H9 (cell line): ENCODE measurements around the gene NXPH3. TPM values are rescaled to one million over a fixed set of nuclear protein-coding genes. Genes with fewer than 3 reads are reported as not detected.
A peak's percentile ranks its signal among the peaks of the same experiment; 100 is the strongest.

ENCODE experiments used
- DNase-seq: peaks from one replicate; pipeline ENCODE4 v3.0.0-alpha.2; 2017
- H2AFZ ChIP-seq: one replicate; pipeline ENCODE4 v1.6.1; 2013; ENCODE audit warnings: mild to moderate bottlenecking, low read length, control low read depth, moderate library complexity
- H2AK5ac ChIP-seq: 2 replicates; pipeline ENCODE4 v1.6.1; 2013; ENCODE audit warnings: low read length, control low read depth, mixed read lengths; ENCODE audit not compliant: insufficient read length
- H2BK120ac ChIP-seq: one replicate; pipeline ENCODE4 v1.6.1; 2013; ENCODE audit warnings: low read depth, mild to moderate bottlenecking, low read length, control low read depth, inconsistent platforms; ENCODE audit not compliant: poor library complexity, severe bottlenecking
- H2BK12ac ChIP-seq: 2 replicates; pipeline ENCODE4 v1.6.1; 2013; ENCODE audit warnings: low read length, control low read depth, mixed read lengths, low read depth; ENCODE audit not compliant: insufficient read length
- H2BK15ac ChIP-seq: 2 replicates; pipeline ENCODE4 v1.6.1; 2013; ENCODE audit warnings: low read depth, low read length, control low read depth
- H2BK20ac ChIP-seq: one replicate; pipeline ENCODE4 v1.6.1; 2013; ENCODE audit warnings: low read depth, mild to moderate bottlenecking, low read length, control low read depth, inconsistent platforms; ENCODE audit not compliant: poor library complexity, severe bottlenecking
- H2BK5ac ChIP-seq: 2 replicates; pipeline ENCODE4 v1.6.1; 2013; ENCODE audit warnings: low read length, control low read depth, mixed read lengths; ENCODE audit not compliant: insufficient read length
- H3K14ac ChIP-seq: 2 replicates; pipeline ENCODE4 v1.6.1; 2013; ENCODE audit warnings: low read length, control low read depth; ENCODE audit not compliant: insufficient read depth
- H3K18ac ChIP-seq: 2 replicates; pipeline ENCODE4 v1.6.1; 2013; ENCODE audit warnings: low read depth, mild to moderate bottlenecking, mixed read lengths, low read length, control low read depth; ENCODE audit not compliant: insufficient read length
- H3K23ac ChIP-seq: 2 replicates; pipeline ENCODE4 v1.6.1; 2013; ENCODE audit warnings: low read length, control low read depth, mixed read lengths, low read depth; ENCODE audit not compliant: insufficient read length
- H3K23me2 ChIP-seq: 2 replicates; pipeline ENCODE4 v1.6.1; 2013; ENCODE audit warnings: low read depth, mild to moderate bottlenecking, mixed read lengths, low read length, control low read depth; ENCODE audit not compliant: insufficient read length, poor library complexity, severe bottlenecking
- H3K27ac ChIP-seq: 2 replicates; pipeline ENCODE4 v1.5.1; 2013; ENCODE audit warnings: low read length, control low read depth, mixed read lengths, low read depth; ENCODE audit not compliant: insufficient read length
- H3K27me3 ChIP-seq: 2 replicates; pipeline ENCODE4 v1.6.1; 2013; ENCODE audit warnings: low read length, control low read depth, inconsistent platforms; ENCODE audit not compliant: insufficient read depth
- H3K4ac ChIP-seq: 2 replicates; pipeline ENCODE4 v1.6.1; 2013; ENCODE audit warnings: low read depth, mild to moderate bottlenecking, control low read depth, inconsistent platforms, low read length, moderate library complexity
- H3K4me1 ChIP-seq: 2 replicates; pipeline ENCODE4 v1.6.1; 2013; ENCODE audit warnings: low read length, control low read depth, inconsistent platforms; ENCODE audit not compliant: insufficient read depth
- H3K4me2 ChIP-seq: 2 replicates; pipeline ENCODE4 v1.6.1; 2013; ENCODE audit warnings: low read length, control low read depth, mixed read lengths; ENCODE audit not compliant: insufficient read length, insufficient read depth
- H3K56ac ChIP-seq: 2 replicates; pipeline ENCODE4 v1.6.1; 2013; ENCODE audit warnings: low read depth, mild to moderate bottlenecking, mixed read lengths, low read length, control low read depth; ENCODE audit not compliant: insufficient read length
- H3K79me1 ChIP-seq: 2 replicates; pipeline ENCODE4 v1.6.1; 2013; ENCODE audit warnings: low read depth, mild to moderate bottlenecking, moderate library complexity, low read length, control low read depth, inconsistent platforms; ENCODE audit not compliant: insufficient read depth, poor library complexity, severe bottlenecking
- H3K79me2 ChIP-seq: 2 replicates; pipeline ENCODE4 v1.6.1; 2013; ENCODE audit warnings: low read length, control low read depth, inconsistent platforms; ENCODE audit not compliant: insufficient read depth
- H3K9ac ChIP-seq: 2 replicates; pipeline ENCODE4 v1.6.1; 2013; ENCODE audit warnings: low read length, control low read depth, mixed read lengths; ENCODE audit not compliant: insufficient read length; ENCODE audit errors: extremely low read depth
- H3K9me3 ChIP-seq: one replicate; pipeline ENCODE4 v1.6.1; 2013; ENCODE audit warnings: low read depth, low read length, inconsistent platforms; ENCODE audit not compliant: control insufficient read depth
- H3T11ph ChIP-seq: one replicate; pipeline ENCODE4 v1.6.1; 2013; ENCODE audit warnings: mild to moderate bottlenecking, low read length, control low read depth, inconsistent platforms
- H4K20me1 ChIP-seq: one replicate; pipeline ENCODE4 v1.6.1; 2013; ENCODE audit not compliant: control insufficient read depth, insufficient read length, insufficient read depth
- H4K5ac ChIP-seq: 2 replicates; pipeline ENCODE4 v1.6.1; 2013; ENCODE audit warnings: low read depth, mild to moderate bottlenecking, mixed read lengths, low read length, control low read depth; ENCODE audit not compliant: insufficient read length
- H4K8ac ChIP-seq: replicated peaks from 2 replicates; pipeline ENCODE4 v1.6.1; 2013; ENCODE audit warnings: low read length, control low read depth, mixed read lengths, low read depth; ENCODE audit not compliant: insufficient read length
- H4K91ac ChIP-seq: 2 replicates; pipeline ENCODE4 v1.6.1; 2013; ENCODE audit warnings: low read depth, mild to moderate bottlenecking, moderate library complexity, mixed read lengths, low read length, control low read depth; ENCODE audit not compliant: insufficient read length
- H3K27ac Mint-ChIP-seq, 3 experiments: 2 replicates in 2 of 3; 3 replicates in 1 of 3; pipeline ENCODE4 v1.8.0; 2020 to 2021; ENCODE audit warnings: mixed read lengths in 3 of 3, mild to moderate bottlenecking in 1 of 3, moderate library complexity in 1 of 3
- H3K27me3 Mint-ChIP-seq: 2 replicates; pipeline ENCODE4 v1.8.0; 2021; ENCODE audit warnings: low read depth, mild to moderate bottlenecking, moderate library complexity, mixed read lengths
- H3K36me3 Mint-ChIP-seq, 3 experiments: 2 replicates in 2 of 3; 3 replicates in 1 of 3; pipeline ENCODE4 v1.8.0; 2020 to 2021; ENCODE audit warnings: low read depth in 3 of 3, mixed read lengths in 3 of 3; ENCODE audit not compliant: insufficient read depth in 1 of 3
- H3K4me1 Mint-ChIP-seq, 2 experiments: 2 replicates each; pipeline ENCODE4 v1.8.0; 2020; ENCODE audit warnings: mixed read lengths in 2 of 2
- H3K4me3 Mint-ChIP-seq, 2 experiments: 2 replicates in 1 of 2; 3 replicates in 1 of 2; pipeline ENCODE4 v1.8.0; 2020 to 2021; ENCODE audit warnings: mild to moderate bottlenecking in 2 of 2, mixed read lengths in 2 of 2, moderate library complexity in 1 of 2
- H3K9me3 Mint-ChIP-seq, 2 experiments: 2 replicates in 1 of 2; 3 replicates in 1 of 2; pipeline ENCODE4 v1.8.0; 2020; ENCODE audit warnings: mild to moderate bottlenecking in 2 of 2, mixed read lengths in 2 of 2, moderate library complexity in 1 of 2
- WGBS: extraction: QIAGEN DNeasy Blood & Tissue Kit; methylation state at CpG from one replicate; pipeline ENCODE4 v1.1.7; 2013; ENCODE audit warnings: missing lambda C conversion rate, low lambda C conversion rate, mixed read lengths; ENCODE audit not compliant: insufficient read length; ENCODE audit errors: extremely low coverage; 5-methylcytosine and 5-hydroxymethylcytosine counted together
- total RNA-seq: library from RNA; stranded (reverse); gene quantifications from 2 replicates; pipeline ENCODE4 v1.2.1, GENCODE V29; 2021
- TF ChIP-seq, protein P1 (sequence below): fragments of 200-600 bp; sonication (generic); conservative IDR thresholded peaks from 3 replicates; pipeline ENCODE4 v1.8.0; 2021; ENCODE audit warnings: antibody characterized with exemption, mild to moderate bottlenecking

The NXPH3 gene
- total RNA-seq, 1 experiment from 2014 or later = 1.3 TPM

DNA sequence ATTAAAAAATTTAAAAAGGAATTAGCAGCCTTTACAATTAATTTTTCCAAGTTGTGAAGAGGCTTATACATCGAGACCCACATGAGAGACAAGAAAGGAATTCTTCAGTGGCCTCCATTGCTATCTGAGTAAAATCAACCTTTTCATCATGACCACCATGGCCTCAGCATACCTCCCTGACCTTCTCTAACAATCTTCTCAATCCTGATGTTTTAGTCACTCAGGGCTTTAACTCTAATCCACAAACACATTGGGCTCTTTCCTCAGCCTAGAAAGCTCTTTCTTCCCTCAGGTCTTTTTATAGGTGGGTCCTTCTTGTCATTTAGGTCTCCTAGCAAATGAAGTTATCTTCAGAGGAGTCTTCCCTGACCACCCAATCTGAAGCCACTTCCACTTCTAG is 55.8 kb downstream of the NXPH3 start:
- no peak overlapping the region for H2BK12ac ChIP-seq
- no peaks in the 10 kb centered on the region for H3K79me1 ChIP-seq
- H3K4ac ChIP-seq = no peak overlapping the region
- H2BK20ac ChIP-seq = no peak overlapping the region
- H3K18ac ChIP-seq = no peak overlapping the region
- no peaks in the 10 kb centered on the region for H3K79me2 ChIP-seq
- no peaks in the 10 kb centered on the region for H3K23me2 ChIP-seq
- Mint-ChIP-seq H3K27ac (peak overlapping the region in 1 of 3 experiments; percentile 11; a peak in 2 of 7 replicates), H3K36me3 (no peaks in the 10 kb centered on the region), H3K4me1 (peaks cover 26 to 35% of the 10 kb centered on the region in 2 experiments), H3K9me3 (no peaks in the 10 kb centered on the region), H3K27me3 (no peaks in the 10 kb centered on the region; the same call in 1 of the 2 replicates), H3K4me3 (no peak overlapping the region)
- no peaks in the 10 kb centered on the region for H3K27me3 ChIP-seq
- TF ChIP-seq, protein P1, sequence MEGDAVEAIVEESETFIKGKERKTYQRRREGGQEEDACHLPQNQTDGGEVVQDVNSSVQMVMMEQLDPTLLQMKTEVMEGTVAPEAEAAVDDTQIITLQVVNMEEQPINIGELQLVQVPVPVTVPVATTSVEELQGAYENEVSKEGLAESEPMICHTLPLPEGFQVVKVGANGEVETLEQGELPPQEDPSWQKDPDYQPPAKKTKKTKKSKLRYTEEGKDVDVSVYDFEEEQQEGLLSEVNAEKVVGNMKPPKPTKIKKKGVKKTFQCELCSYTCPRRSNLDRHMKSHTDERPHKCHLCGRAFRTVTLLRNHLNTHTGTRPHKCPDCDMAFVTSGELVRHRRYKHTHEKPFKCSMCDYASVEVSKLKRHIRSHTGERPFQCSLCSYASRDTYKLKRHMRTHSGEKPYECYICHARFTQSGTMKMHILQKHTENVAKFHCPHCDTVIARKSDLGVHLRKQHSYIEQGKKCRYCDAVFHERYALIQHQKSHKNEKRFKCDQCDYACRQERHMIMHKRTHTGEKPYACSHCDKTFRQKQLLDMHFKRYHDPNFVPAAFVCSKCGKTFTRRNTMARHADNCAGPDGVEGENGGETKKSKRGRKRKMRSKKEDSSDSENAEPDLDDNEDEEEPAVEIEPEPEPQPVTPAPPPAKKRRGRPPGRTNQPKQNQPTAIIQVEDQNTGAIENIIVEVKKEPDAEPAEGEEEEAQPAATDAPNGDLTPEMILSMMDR = no peak
- no peak overlapping the region for H4K5ac ChIP-seq
- H3K23ac ChIP-seq = no peak overlapping the region
- no peaks in the 10 kb centered on the region for H3K9me3 ChIP-seq
- no peak for DNase-seq
- no peak overlapping the region for H2AK5ac ChIP-seq
- no peak overlapping the region for H3K56ac ChIP-seq
- no peak overlapping the region for H2AFZ ChIP-seq
- H4K8ac ChIP-seq = no peak overlapping the region
- no peak overlapping the region for H3K4me2 ChIP-seq
- H2BK120ac ChIP-seq = no peak overlapping the region
- H2BK5ac ChIP-seq = no peak overlapping the region
- no peaks in the 10 kb centered on the region for H3K4me1 ChIP-seq
- H4K91ac ChIP-seq = no peak overlapping the region
- H3K27ac ChIP-seq = no peak overlapping the region
- no peaks in the 10 kb centered on the region for H4K20me1 ChIP-seq
- WGBS = no CpG with 5 or more reads among the region's 1 CpG
- H3K9ac ChIP-seq = no peak overlapping the region
- H3K14ac ChIP-seq = no peak overlapping the region
- no peak overlapping the region for H3T11ph ChIP-seq
- no peak overlapping the region for H2BK15ac ChIP-seq

Other genes with a start within 250 kb of the NXPH3 start
- gene ZNF652, start 213.6 kb upstream of the NXPH3 start, total RNA-seq = 33.6 and 34.1 TPM in 2 replicates
- gene PHB1, start 161.0 kb upstream of the NXPH3 start, total RNA-seq = 325 and 351 TPM in 2 replicates
- gene NGFR, start 80.6 kb upstream of the NXPH3 start, total RNA-seq = 9.6 and 10.9 TPM in 2 replicates
- 33.7 and 35.0 TPM in 2 replicates for gene SPOP, start 102.2 kb downstream of the NXPH3 start, total RNA-seq
- gene SLC35B1, start 132.1 kb downstream of the NXPH3 start, total RNA-seq = 55.5 and 58.9 TPM in 2 replicates
- gene FAM117A, start 188.3 kb downstream of the NXPH3 start, total RNA-seq = 21.1 and 21.3 TPM in 2 replicates
- gene KAT7, start 212.8 kb downstream of the NXPH3 start, total RNA-seq = 84.6 and 93.1 TPM in 2 replicates